ENCODE data around the gene GMEB1.

DNA sequence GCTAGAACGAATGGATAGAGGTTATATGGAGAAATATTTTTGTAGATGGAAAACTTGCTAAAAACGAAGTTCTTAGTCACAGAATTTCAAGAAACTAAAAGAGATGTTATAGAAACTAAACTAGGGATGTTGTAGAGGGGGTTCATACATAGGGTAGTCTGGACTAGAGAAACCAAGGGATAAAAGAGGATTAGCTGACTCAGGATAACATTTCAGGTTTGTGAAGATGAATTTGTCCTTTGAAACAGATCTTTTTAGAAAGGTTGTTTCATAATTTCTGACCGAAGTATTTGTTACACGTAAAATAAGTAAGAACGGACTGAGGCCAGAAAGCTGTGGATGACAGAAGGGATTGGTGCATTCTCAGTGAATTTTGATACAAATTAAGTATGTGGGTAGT, 81.7 kb downstream of the GMEB1 start:
- TF ChIP-seq, protein P1, sequence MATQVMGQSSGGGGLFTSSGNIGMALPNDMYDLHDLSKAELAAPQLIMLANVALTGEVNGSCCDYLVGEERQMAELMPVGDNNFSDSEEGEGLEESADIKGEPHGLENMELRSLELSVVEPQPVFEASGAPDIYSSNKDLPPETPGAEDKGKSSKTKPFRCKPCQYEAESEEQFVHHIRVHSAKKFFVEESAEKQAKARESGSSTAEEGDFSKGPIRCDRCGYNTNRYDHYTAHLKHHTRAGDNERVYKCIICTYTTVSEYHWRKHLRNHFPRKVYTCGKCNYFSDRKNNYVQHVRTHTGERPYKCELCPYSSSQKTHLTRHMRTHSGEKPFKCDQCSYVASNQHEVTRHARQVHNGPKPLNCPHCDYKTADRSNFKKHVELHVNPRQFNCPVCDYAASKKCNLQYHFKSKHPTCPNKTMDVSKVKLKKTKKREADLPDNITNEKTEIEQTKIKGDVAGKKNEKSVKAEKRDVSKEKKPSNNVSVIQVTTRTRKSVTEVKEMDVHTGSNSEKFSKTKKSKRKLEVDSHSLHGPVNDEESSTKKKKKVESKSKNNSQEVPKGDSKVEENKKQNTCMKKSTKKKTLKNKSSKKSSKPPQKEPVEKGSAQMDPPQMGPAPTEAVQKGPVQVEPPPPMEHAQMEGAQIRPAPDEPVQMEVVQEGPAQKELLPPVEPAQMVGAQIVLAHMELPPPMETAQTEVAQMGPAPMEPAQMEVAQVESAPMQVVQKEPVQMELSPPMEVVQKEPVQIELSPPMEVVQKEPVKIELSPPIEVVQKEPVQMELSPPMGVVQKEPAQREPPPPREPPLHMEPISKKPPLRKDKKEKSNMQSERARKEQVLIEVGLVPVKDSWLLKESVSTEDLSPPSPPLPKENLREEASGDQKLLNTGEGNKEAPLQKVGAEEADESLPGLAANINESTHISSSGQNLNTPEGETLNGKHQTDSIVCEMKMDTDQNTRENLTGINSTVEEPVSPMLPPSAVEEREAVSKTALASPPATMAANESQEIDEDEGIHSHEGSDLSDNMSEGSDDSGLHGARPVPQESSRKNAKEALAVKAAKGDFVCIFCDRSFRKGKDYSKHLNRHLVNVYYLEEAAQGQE (IDR thresholded peaks at IDR 0.05; ENCODE audit: low read depth) = no peak
- TF ChIP-seq CEBPB (IDR thresholded peaks at IDR 0.05) (no peak), TCF12 (IDR thresholded peaks at IDR 0.05; ENCODE audit: low read depth) (no peak), CREB1 (IDR thresholded peaks at IDR 0.05; ENCODE audit: low read depth) (no peak), RAD21 (IDR thresholded peaks at IDR 0.05; ENCODE audit: low read depth) (no peak), TAF1 (IDR thresholded peaks at IDR 0.05; ENCODE audit: low read depth) (no peak), EP300 (IDR thresholded peaks at IDR 0.05; ENCODE audit: borderline replicate concordance) (no peak), TEAD4 (IDR thresholded peaks at IDR 0.05) (no peak), NFIC (IDR thresholded peaks at IDR 0.05) (no peak)
